ENCODE measurements around the gene TDRD10.
A peak's percentile ranks its signal among the peaks of the same experiment; 100 is the strongest.

Gene TDRD10

DNA sequence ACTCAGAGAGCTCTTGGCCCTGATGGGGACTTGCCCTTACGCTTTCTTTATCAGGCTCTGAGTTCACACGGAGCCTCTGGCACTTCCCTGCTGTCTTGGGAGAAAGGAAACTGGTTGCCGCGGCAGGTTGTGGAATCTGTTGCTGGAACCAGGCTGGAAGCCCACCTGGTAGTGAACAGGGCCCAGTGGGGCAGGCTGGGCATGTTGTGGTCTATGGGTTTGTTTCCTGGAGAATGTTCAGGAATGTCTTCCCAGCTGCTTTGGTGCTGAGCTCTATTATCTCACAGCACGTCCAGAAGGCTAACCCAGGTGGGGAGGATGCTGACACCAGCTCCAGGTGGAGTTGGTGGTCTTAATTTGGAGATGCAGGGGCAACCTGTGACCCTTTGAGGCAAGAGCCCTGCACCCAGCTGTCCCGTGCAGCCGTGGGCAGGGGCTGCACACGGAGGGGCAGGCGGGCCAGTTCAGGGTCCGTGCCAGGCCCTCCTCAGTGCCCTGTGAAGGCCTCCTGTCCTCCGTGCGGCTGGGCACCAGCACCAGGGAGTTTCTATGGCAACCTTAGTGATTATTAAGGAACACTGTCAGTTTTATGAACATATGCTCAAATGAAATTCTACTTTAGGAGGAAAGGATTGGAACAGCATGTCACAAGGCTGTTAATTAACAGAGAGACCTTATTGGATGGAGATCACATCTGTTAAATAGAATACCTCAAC is 33.3 kb upstream of the TDRD10 start:
- no peak overlapping the region for H3K27ac ChIP-seq
- TF ChIP-seq, protein P1, sequence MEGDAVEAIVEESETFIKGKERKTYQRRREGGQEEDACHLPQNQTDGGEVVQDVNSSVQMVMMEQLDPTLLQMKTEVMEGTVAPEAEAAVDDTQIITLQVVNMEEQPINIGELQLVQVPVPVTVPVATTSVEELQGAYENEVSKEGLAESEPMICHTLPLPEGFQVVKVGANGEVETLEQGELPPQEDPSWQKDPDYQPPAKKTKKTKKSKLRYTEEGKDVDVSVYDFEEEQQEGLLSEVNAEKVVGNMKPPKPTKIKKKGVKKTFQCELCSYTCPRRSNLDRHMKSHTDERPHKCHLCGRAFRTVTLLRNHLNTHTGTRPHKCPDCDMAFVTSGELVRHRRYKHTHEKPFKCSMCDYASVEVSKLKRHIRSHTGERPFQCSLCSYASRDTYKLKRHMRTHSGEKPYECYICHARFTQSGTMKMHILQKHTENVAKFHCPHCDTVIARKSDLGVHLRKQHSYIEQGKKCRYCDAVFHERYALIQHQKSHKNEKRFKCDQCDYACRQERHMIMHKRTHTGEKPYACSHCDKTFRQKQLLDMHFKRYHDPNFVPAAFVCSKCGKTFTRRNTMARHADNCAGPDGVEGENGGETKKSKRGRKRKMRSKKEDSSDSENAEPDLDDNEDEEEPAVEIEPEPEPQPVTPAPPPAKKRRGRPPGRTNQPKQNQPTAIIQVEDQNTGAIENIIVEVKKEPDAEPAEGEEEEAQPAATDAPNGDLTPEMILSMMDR (IDR thresholded peaks at IDR 0.05): no peak
- no peak for TF ChIP-seq ZFX (IDR thresholded peaks at IDR 0.05; ENCODE audit: borderline replicate concordance)

GRCh38 chr1:154469844-154470560 is 32.0 kb upstream of the TDRD10 start:
- no peak for TF ChIP-seq ZFX (IDR thresholded peaks at IDR 0.05; ENCODE audit: borderline replicate concordance)
- TF ChIP-seq, protein P1 (IDR thresholded peaks at IDR 0.05): no peak
- H3K27ac ChIP-seq: no peak overlapping the region

DNA sequence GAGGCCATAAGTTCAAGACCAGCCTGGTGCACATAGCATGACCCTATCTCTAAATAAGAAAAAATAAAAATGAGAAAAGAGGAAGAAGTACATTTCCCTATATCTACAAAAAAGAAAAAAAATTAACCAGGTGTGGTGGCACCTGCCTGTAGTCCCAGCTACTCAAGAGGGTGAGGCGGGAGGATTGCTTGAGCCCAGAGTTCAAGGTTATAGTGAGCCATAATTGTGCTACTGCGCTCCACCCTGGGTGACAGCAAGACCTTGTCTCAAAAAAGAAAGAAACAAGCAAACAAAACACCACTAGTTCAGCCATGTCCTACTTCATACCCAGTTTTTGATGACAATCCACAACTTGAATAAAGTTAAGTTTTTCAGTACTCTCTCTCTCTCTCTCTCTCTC is 30.7 kb upstream of the TDRD10 start:
- no peak overlapping the region for H3K27ac ChIP-seq
- TF ChIP-seq ZFX (IDR thresholded peaks at IDR 0.05; ENCODE audit: borderline replicate concordance): no peak
- TF ChIP-seq, protein P1 (IDR thresholded peaks at IDR 0.05): no peak

DNA sequence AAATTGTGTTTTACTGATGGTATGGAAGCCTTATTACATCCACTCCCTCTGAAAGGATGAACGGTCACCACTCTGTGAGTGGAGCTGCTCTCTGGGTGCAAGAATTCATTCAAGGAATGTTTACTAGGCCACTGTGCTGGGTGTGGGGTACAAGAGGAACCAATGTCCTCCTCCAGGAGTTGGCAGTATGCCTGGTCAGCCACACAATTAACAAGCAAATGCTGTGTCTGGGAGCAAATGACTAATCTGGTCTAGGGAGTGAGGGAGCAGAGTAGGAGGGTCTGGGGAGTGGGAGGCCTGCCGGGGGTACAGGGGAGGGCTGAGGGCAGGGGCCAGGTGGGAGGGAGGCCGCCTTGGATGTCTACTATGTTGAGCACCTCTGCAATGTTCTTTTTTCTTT is 27.2 kb upstream of the TDRD10 start:
- TF ChIP-seq, protein P1 (IDR thresholded peaks at IDR 0.05): no peak
- TF ChIP-seq ZFX (IDR thresholded peaks at IDR 0.05; ENCODE audit: borderline replicate concordance): no peak
- no peak overlapping the region for H3K27ac ChIP-seq

DNA sequence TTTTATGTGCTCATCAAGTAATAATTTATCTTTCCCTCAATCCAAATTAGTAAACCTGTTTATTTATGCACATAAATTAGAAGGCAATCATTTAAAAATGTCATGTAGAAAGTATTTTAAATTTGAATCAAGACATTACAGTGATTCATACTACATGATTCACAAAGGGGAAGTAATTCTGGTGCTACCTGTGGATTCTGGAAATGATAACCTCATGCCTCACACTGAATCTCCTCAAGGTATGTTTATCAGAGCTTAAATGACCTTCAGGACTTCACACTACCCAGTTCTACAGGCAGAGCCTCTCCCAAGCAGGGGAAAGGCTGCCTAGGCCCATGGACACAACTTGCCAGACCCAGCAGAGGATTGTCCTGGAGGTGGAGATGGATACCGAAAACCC is 25.2 kb upstream of the TDRD10 start:
- H3K27ac ChIP-seq: no peak overlapping the region
- TF ChIP-seq, protein P1 (IDR thresholded peaks at IDR 0.05): no peak
- TF ChIP-seq ZFX (IDR thresholded peaks at IDR 0.05; ENCODE audit: borderline replicate concordance): no peak

GRCh38 chr1:154478013-154478412 is 24.0 kb upstream of the TDRD10 start:
- no peak for TF ChIP-seq ZFX (IDR thresholded peaks at IDR 0.05; ENCODE audit: borderline replicate concordance)
- TF ChIP-seq, protein P1 (IDR thresholded peaks at IDR 0.05): no peak
- H3K27ac ChIP-seq: no peak overlapping the region

GRCh38 chr1:154478639-154479038 is 23.4 kb upstream of the TDRD10 start:
- no peak overlapping the region for H3K27ac ChIP-seq
- TF ChIP-seq ZFX (IDR thresholded peaks at IDR 0.05; ENCODE audit: borderline replicate concordance): no peak
- TF ChIP-seq, protein P1 (IDR thresholded peaks at IDR 0.05): 0 out of 2 replicates have a peak, but pooled peaks have one; percentile 8

Measured in 22Rv1 (cell line).